Liver (tissue), 3 donors: ENCODE data around the gene POC1A.

Experiments used
- ATF3 ChIP-seq: IDR thresholded peaks from 2 replicates; pipeline ENCODE4 v1.6.1; 2016; ENCODE audit warnings: antibody characterized with exemption
- CTCF ChIP-seq: fragments of 150-350 bp; IDR thresholded peaks from 2 replicates; pipeline ENCODE4 v1.5.1; 2017; ENCODE audit warnings: improper control_type of control experiment, low read depth, low read length; ENCODE audit not compliant: missing input control
- FOXA1 ChIP-seq: IDR thresholded peaks from 2 replicates; pipeline ENCODE4 v1.6.1; 2016; ENCODE audit warnings: antibody characterized with exemption
- GABPA ChIP-seq, 2 donors: IDR thresholded peaks in 1 of 2; conservative IDR thresholded peaks in 1 of 2; 2 replicates each; pipeline ENCODE4 v1.6.1; 2016; ENCODE audit warnings: antibody characterized with exemption in 2 of 2, mild to moderate bottlenecking in 1 of 2, moderate library complexity in 1 of 2
- JUND ChIP-seq, 2 donors: IDR thresholded peaks; 2 replicates each; pipeline ENCODE4 v1.6.1; 2016; ENCODE audit warnings: antibody characterized with exemption in 2 of 2
- RAD21 ChIP-seq, 2 donors: IDR thresholded peaks; 2 replicates each; pipeline ENCODE4 v1.6.1; 2016; ENCODE audit warnings: antibody characterized with exemption in 2 of 2, mild to moderate bottlenecking in 2 of 2
- REST ChIP-seq: IDR thresholded peaks from 2 replicates; pipeline ENCODE4 v1.6.1; 2016; ENCODE audit warnings: antibody characterized with exemption, mild to moderate bottlenecking
- SP1 ChIP-seq: IDR thresholded peaks from 2 replicates; pipeline ENCODE4 v1.6.1; 2018; ENCODE audit warnings: antibody characterized with exemption, mild to moderate bottlenecking
- TF ChIP-seq, protein P1 (sequence below): IDR thresholded peaks from 2 replicates; pipeline ENCODE4 v1.6.1; 2016; ENCODE audit warnings: antibody characterized with exemption
- TF ChIP-seq, protein P2 (sequence below): IDR thresholded peaks from 2 replicates; pipeline ENCODE4 v1.6.1; 2016; ENCODE audit warnings: antibody characterized with exemption
- donor health status: healthy.
- donor health status: healthy.

- TF ChIP-seq, protein P1, sequence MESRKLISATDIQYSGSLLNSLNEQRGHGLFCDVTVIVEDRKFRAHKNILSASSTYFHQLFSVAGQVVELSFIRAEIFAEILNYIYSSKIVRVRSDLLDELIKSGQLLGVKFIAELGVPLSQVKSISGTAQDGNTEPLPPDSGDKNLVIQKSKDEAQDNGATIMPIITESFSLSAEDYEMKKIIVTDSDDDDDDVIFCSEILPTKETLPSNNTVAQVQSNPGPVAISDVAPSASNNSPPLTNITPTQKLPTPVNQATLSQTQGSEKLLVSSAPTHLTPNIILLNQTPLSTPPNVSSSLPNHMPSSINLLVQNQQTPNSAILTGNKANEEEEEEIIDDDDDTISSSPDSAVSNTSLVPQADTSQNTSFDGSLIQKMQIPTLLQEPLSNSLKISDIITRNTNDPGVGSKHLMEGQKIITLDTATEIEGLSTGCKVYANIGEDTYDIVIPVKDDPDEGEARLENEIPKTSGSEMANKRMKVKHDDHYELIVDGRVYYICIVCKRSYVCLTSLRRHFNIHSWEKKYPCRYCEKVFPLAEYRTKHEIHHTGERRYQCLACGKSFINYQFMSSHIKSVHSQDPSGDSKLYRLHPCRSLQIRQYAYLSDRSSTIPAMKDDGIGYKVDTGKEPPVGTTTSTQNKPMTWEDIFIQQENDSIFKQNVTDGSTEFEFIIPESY, result no peak
- TF ChIP-seq SP1 (no peak), REST (no peak), CTCF (no peak), JUND (IDR thresholded peaks at IDR 0.05) (no peak), FOXA1 (no peak), ATF3 (no peak), RAD21 (IDR thresholded peaks at IDR 0.05) (no peak), GABPA (IDR thresholded peaks at IDR 0.05 in 1 of 2, conservative IDR thresholded peaks at IDR 0.05 in 1 of 2) (no peak)
- TF ChIP-seq, protein P2, sequence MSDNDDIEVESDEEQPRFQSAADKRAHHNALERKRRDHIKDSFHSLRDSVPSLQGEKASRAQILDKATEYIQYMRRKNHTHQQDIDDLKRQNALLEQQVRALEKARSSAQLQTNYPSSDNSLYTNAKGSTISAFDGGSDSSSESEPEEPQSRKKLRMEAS, result no peak
Observed at GRCh38 chr3:52084954-52085680, 69.1 kb downstream of the POC1A start.
